ENCODE results near the gene SIRPB2. TPM values are rescaled to one million over a fixed set of nuclear protein-coding genes. Genes with fewer than 3 reads are reported as not detected.

The SIRPB2 gene
- total RNA-seq, 6 experiments from 2014 or later, result not detected

DNA sequence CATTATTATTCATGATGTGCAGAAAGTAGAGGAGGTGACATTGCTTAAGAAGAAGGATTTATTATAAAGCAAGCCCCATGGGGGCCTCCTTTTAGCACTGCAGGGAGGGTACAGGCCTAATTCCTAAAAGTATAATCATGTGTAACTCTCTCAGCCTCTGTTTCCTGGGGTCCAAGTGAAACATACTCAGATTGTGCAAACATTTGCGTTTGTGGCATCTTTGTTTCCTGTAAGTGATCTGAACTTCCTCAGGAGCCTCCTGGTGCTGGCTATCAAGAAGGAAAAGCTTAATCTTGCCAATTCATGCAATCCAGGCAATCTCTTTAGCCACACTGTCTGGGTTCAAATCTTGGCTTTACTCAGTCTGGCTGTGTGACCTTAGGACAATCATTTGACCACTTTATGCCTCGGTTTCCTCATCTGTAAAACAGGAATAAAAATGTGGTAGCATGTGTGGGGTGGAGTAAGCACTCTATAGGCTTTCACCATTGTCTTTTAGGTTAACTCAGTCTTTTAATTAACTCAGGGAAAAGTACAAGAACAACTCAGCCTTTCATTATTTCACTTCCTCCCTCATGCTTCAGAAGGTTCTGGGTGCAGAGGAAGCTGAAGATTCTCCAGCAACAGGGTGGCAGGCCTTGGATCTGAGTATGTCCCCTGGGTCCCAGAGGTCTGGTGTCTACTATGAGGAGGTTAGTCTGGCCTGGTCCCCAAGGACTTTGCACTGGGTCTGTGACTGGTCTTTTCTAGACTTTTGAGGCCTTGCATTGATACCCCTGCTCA, 831 bp upstream of the SIRPB2 start:
- H3K27ac Mint-ChIP-seq, result no peak overlapping the region
- H3K36me3 Mint-ChIP-seq (ENCODE audit: low read depth), result peaks cover 5% of the 10 kb centered on the region; the same call in 1 of the 2 replicates
- TF ChIP-seq, protein P1, sequence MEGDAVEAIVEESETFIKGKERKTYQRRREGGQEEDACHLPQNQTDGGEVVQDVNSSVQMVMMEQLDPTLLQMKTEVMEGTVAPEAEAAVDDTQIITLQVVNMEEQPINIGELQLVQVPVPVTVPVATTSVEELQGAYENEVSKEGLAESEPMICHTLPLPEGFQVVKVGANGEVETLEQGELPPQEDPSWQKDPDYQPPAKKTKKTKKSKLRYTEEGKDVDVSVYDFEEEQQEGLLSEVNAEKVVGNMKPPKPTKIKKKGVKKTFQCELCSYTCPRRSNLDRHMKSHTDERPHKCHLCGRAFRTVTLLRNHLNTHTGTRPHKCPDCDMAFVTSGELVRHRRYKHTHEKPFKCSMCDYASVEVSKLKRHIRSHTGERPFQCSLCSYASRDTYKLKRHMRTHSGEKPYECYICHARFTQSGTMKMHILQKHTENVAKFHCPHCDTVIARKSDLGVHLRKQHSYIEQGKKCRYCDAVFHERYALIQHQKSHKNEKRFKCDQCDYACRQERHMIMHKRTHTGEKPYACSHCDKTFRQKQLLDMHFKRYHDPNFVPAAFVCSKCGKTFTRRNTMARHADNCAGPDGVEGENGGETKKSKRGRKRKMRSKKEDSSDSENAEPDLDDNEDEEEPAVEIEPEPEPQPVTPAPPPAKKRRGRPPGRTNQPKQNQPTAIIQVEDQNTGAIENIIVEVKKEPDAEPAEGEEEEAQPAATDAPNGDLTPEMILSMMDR (IDR thresholded peaks at IDR 0.05), result no peak

DNA sequence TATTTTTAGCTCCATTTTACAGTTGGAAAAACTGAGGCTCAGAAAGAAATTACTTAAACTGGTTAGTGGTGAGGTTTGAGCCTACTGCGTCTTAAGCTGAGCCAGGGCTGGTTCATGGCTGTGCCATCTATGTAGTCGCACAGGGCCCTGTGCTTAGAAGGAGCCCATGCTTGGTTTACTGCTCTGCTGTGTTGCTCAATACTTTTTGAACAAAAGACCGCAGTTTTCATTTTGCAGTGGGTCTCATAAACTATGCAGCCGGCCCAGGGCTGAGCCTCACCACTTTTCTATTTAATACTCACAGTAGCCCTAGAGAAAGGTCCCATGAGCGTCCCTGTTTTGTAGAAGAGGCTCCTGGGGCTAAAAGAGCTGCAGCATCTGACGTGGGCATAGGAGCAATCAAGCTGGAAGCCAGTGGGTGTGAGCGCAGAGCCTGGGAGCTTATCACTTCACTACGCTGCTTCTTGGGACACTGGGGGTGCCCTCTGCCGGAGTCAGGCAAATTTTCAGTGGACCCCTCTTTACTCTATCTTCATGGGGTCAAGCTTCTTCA, 501 bp downstream of the SIRPB2 start:
- TF ChIP-seq, protein P1 (IDR thresholded peaks at IDR 0.05), result no peak
- H3K27me3 Mint-ChIP-seq (ENCODE audit: insufficient read depth), result peaks cover 41% of the 10 kb centered on the region
- H3K9me3 Mint-ChIP-seq, result no peaks in the 10 kb centered on the region
- H3K4me3 Mint-ChIP-seq, result no peak overlapping the region
- DNase-seq, result no peak
- H3K4me1 Mint-ChIP-seq (ENCODE audit: low read depth), result peaks cover under 1% of the 10 kb centered on the region
- H3K36me3 Mint-ChIP-seq (ENCODE audit: low read depth), result peaks cover 5% of the 10 kb centered on the region; the same call in 1 of the 2 replicates
- H3K27ac Mint-ChIP-seq, result no peak overlapping the region

More for the DNA sequence above, 831 bp upstream of the SIRPB2 start:
- H3K4me1 Mint-ChIP-seq (ENCODE audit: low read depth), result no peaks in the 10 kb centered on the region
- H3K27me3 Mint-ChIP-seq (ENCODE audit: insufficient read depth), result peaks cover 50% of the 10 kb centered on the region
- H3K4me3 Mint-ChIP-seq, result no peak overlapping the region
- no peak for DNase-seq
- H3K9me3 Mint-ChIP-seq, result no peaks in the 10 kb centered on the region; the same call in 1 of the 2 replicates

DNA sequence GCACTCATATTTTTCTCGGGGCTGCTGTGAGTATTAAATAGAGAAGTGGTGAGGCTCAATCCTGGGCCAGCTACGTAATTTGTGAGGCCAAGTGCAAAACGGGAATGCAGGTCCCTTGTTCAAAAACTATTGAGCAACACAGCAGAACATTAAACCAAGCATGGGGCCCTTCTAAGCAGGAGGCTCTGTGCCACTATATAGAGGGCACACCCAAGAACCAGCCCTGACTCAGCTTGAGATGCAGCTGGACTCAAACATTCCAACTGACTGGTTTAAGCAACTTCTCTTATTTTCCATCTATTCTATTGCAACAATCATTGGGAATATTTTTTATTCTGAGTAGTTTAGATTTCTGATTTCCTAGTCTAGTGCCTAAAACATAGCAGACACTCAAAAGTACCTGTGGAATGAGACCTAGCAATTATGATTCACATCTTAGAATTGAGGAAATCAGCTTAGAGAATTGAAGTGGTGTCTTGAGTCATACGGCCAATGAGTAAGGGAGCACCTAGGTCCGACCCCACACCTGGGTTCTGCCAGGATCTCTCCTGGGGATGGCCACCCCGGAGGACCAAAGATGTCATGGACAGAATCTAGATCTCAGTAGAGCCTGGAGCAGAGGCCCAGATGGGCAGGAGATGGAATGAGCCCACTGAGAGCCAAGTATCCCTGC, 1.3 kb downstream of the SIRPB2 start:
- H3K4me1 Mint-ChIP-seq (ENCODE audit: low read depth), result peaks cover 9% of the 10 kb centered on the region
- DNase-seq, result no peak
- H3K9me3 Mint-ChIP-seq, result no peaks in the 10 kb centered on the region
- peaks cover 34% of the 10 kb centered on the region for H3K27me3 Mint-ChIP-seq (ENCODE audit: insufficient read depth)
- H3K4me3 Mint-ChIP-seq, result no peak overlapping the region
- peaks cover 5% of the 10 kb centered on the region; the same call in 1 of the 2 replicates for H3K36me3 Mint-ChIP-seq (ENCODE audit: low read depth)
- TF ChIP-seq, protein P1 (IDR thresholded peaks at IDR 0.05), result no peak
- no peak overlapping the region for H3K27ac Mint-ChIP-seq

DNA sequence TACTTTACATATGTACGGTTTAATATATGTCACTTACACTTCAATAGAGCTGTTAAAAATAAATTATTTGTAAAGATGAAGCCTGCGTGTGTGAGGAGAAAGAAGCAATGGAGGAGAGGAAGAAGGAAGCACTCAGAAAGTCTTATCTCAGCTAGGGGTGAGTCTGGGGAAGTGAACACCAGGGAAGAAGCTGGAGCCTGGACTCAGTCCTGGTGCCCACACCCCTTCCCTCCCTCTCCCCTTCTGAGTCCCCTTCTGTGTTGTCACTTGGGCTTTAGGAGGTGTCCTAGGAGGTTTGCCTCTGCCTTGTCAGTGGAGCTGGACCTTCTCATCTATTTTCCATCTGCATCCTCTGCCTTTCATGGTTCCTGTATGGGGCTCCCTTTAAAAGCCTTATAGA, 1.9 kb downstream of the SIRPB2 start:
- Mint-ChIP-seq H3K9me3 (no peaks in the 10 kb centered on the region), H3K27me3 (ENCODE audit: insufficient read depth) (peaks cover 34% of the 10 kb centered on the region)
- no peak for DNase-seq

DNA sequence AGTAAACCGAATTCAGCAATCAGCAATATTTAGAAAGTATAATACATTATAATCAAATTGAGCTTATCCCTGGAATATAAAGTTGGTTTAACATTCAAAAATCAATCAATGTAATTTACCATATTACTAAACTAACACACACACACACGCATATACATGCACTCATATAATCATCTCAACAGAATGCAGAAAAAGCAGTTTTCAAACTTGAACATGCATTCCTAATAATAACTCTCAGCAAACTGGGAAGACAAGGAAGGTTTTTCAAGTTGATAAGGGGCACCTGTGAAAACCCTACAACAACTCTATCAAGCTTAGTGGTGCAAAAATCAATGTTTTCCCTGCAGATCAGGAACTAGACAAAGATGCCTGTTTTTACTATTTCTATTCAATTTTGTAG, 4.7 kb downstream of the SIRPB2 start:
- Mint-ChIP-seq H3K4me1 (ENCODE audit: low read depth) (peaks cover 24% of the 10 kb centered on the region), H3K9me3 (no peaks in the 10 kb centered on the region), H3K36me3 (ENCODE audit: low read depth) (peaks cover 5% of the 10 kb centered on the region; the same call in 1 of the 2 replicates), H3K27me3 (ENCODE audit: insufficient read depth) (peaks cover 21% of the 10 kb centered on the region), H3K27ac (no peak overlapping the region), H3K4me3 (no peak overlapping the region)
- DNase-seq, result no peak
- TF ChIP-seq, protein P1 (IDR thresholded peaks at IDR 0.05), result no peak

More for the DNA sequence above, 1.9 kb downstream of the SIRPB2 start:
- TF ChIP-seq, protein P1 (IDR thresholded peaks at IDR 0.05), result no peak
- no peak overlapping the region for H3K4me3 Mint-ChIP-seq
- H3K4me1 Mint-ChIP-seq (ENCODE audit: low read depth), result peaks cover 15% of the 10 kb centered on the region
- no peak overlapping the region for H3K27ac Mint-ChIP-seq
- H3K36me3 Mint-ChIP-seq (ENCODE audit: low read depth), result peaks cover 5% of the 10 kb centered on the region; the same call in 1 of the 2 replicates

Data from HFFc6 (cell line).